ENCODE measurements around the gene NUCB1. TPM values are rescaled to one million over a fixed set of nuclear protein-coding genes. Genes with fewer than 3 reads are reported as not detected.
"Not testable (repeated sequence)": the region's sequence is repeated elsewhere in the genome, so short reads cannot be mapped to it uniquely, and the experiment has no call there.

The NUCB1 gene
- total and polyA plus RNA-seq, 3 experiments from 2014 or later = 86.8 to 147 (median 93.3) TPM

DNA sequence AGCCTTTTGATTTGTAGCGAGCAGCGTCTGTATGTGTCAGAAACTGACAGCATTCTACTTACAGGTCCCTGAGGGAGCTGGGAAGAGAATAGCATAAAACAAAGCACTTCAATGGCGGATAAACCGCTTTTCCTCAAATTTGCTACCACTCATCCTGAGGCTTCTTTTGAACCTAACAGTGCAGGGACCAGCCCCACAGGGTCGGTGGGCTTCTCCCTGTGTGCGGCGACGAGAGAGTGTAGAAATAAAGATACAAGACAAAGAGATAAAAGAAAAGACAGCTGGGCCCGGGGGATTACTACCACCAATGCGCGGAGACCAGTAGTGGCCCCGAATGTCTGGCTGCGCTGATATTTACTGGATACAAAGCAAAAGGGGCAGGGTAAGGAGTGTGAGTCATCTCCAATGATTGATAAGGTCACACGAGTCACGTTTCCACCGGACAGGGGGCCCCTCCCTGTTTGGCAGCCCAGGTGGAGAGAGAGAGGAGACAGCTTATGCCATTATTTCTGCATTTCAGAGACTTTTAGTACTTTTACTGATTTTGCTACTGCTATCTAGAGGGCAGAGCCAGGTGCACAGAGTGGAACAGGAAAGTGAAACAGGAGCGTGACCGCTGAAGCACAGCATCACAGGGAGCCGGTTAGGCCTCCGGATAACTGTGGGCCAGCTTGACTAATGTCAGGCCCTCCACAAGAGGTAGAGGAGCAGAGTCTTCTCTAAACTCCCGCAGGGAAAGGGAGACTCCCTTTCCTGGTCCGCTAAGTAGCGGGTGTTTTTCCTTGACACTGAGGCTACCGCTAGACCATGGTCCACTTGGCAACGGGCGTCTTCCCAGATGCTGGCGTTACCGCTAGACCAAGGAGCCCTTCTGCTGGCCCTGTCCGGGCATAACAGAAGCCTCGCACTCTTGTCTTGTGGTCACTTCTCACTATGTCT is 23.8 kb upstream of the NUCB1 start:
- Mint-ChIP-seq H3K4me1 (peaks cover 43 to 57% (median 47%) of the 10 kb centered on the region in 3 donors), H3K4me3 (peak overlapping the region in 6 of 7 donors; percentile 46 to 97 (median 60)), H3K36me3 (peaks cover 13 to 62% (median 20%) of the 10 kb centered on the region in 3 donors), H3K27me3 (peaks cover 0 to 13% of the 10 kb centered on the region in 2 donors), H3K27ac (peak overlapping the region; percentile 75 to 100 (median 100))
- not testable (repeated sequence) for H3K9me3 ChIP-seq (ENCODE audit: low read length); H3K36me3 ChIP-seq (ENCODE audit: insufficient read depth, low read length); H3K9me3 Mint-ChIP-seq; H3K4me3 ChIP-seq (ENCODE audit: low read length); H3K27me3 ChIP-seq (ENCODE audit: insufficient read depth, low read length, poor library complexity, severe bottlenecking)
- CTCF ChIA-PET = interaction anchor here (1.7 to 1.8 kb wide), 2 partner anchors 32 to 117 kb away, joined by 3 to 4 read pairs; partner anchors contain the start of genes GYS1 and RUVBL2
- peaks cover 32% of the 10 kb centered on the region for H3K4me1 ChIP-seq (ENCODE audit: insufficient read depth, low read length)
- POLR2A ChIA-PET = interaction anchor here (1.3 to 2.0 kb wide), 2 partner anchors 24 to 117 kb away, joined by 11 to 12 read pairs; partner anchors contain the start of genes GYS1, NUCB1 and RUVBL2
- DNase-seq = peak in 4 of 5 donors; percentile 37 to 74 (median 42)
- peak overlapping the region; percentile 100 for H3K27ac ChIP-seq (ENCODE audit: low read depth, low read length)

DNA sequence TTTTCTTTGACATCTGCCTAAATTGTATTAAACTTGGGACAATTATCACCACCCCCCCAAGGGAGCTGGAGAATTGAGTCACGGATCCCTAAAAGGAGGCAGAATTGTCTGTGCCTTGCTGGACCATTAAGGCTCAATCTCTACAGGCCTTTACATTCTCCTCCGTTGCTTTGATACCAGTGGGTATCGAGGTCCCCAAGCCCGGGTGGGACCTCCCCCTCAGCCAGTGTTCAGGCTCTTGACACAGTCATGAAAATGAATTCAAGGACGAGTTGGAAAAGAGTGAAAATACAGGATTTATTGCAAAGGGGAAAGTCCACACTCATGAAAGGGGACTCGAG is 22.3 kb upstream of the NUCB1 start:
- Histone ChIP-seq H3K27ac (ENCODE audit: low read depth, low read length) (peak overlapping the region; percentile 61), H3K4me3 (ENCODE audit: low read length) (no peak overlapping the region), H3K36me3 (ENCODE audit: insufficient read depth, low read length) (peaks cover 7% of the 10 kb centered on the region), H3K9me3 (ENCODE audit: low read length) (no peaks in the 10 kb centered on the region), H3K4me1 (ENCODE audit: insufficient read depth, low read length) (peaks cover 32% of the 10 kb centered on the region), H3K27me3 (ENCODE audit: insufficient read depth, low read length, poor library complexity, severe bottlenecking) (no peaks in the 10 kb centered on the region)
- peaks cover 0 to 5% of the 10 kb centered on the region in 2 donors for H3K27me3 Mint-ChIP-seq
- H3K27ac Mint-ChIP-seq = peak overlapping the region in 5 of 8 donors; percentile 12 to 99 (median 61)
- H3K36me3 Mint-ChIP-seq = peaks cover 13 to 55% (median 20%) of the 10 kb centered on the region in 3 donors
- H3K4me1 Mint-ChIP-seq = peaks cover 39 to 49% (median 41%) of the 10 kb centered on the region in 3 donors
- H3K4me3 Mint-ChIP-seq = peak overlapping the region in 4 of 7 donors; percentile 11 to 81 (median 38)
- H3K9me3 Mint-ChIP-seq = no peaks in the 10 kb centered on the region
- ChIA-PET POLR2A (interaction anchor here (1.9 kb wide), 1 partner anchor 98 kb away, joined by 5 read pairs; no protein-coding TSS in a partner anchor), CTCF (interaction anchor here (1.8 kb wide), 1 partner anchor 116 kb away, joined by 3 read pairs; the partner anchor contains the start of genes GYS1 and RUVBL2)
- peak in 2 of 5 donors; percentile 29 to 31 for DNase-seq

DNA sequence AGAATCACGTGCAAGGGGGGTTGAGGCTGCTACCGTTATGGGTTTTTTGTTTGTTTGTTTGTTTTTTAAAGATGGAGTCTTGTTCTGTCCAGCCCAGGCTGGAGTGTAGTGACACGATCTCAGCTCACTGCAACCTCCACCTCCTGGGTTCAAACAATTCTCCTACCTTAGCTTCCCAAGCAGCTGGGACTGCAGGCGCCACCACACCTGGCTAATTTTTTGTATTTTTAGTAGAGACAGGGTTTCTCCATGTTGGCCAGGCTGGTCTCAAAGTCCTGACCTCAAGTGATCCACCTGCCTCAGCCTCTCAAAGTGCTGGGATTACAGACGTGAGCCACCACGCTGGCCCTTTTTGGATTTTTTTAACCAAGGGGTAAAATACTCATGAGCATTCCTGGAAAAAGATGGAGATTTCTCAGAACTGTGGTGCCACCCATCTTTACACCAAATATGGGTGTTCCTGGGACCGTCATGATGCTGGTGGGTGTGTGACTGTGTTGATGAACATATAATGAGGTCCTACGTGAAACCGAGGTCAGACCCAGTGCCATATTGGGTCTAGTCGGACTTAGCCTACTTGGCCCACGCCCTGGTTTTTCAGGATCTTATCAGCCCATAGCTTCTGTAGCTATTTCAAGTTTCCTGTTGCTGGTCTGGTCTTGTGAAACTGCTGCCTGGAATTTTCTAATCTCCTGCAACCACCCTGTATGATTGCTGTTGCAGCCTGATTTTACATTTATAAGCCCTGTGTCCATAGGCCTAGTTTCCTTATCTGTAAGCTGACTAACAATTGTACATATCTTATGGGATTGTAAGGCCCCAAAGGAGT is 21.7 kb upstream of the NUCB1 start:
- H3K9me3 Mint-ChIP-seq = no peaks in the 10 kb centered on the region
- DNase-seq = peak in 4 of 5 donors; percentile 24 to 58 (median 36)
- peaks cover 8 to 49% (median 17%) of the 10 kb centered on the region in 3 donors for H3K36me3 Mint-ChIP-seq
- POLR2A ChIA-PET = interaction anchor here (1.9 kb wide), 1 partner anchor 98 kb away, joined by 5 read pairs; no protein-coding TSS in a partner anchor
- H3K4me1 ChIP-seq (ENCODE audit: insufficient read depth, low read length) = peaks cover 26% of the 10 kb centered on the region
- H3K4me1 Mint-ChIP-seq = peaks cover 33 to 44% (median 36%) of the 10 kb centered on the region in 3 donors
- no peak overlapping the region for H3K4me3 ChIP-seq (ENCODE audit: low read length)
- CTCF ChIA-PET = interaction anchor here (1.8 kb wide), 1 partner anchor 115 kb away, joined by 3 read pairs; the partner anchor contains the start of genes GYS1 and RUVBL2
- no peaks in the 10 kb centered on the region for H3K27me3 ChIP-seq (ENCODE audit: insufficient read depth, low read length, poor library complexity, severe bottlenecking)
- peak overlapping the region in 7 of 8 donors; percentile 6 to 99 (median 40) for H3K27ac Mint-ChIP-seq
- peak overlapping the region; percentile 61 for H3K27ac ChIP-seq (ENCODE audit: low read depth, low read length)
- H3K4me3 Mint-ChIP-seq = peak overlapping the region in 5 of 7 donors; percentile 11 to 81 (median 19)
- no peaks in the 10 kb centered on the region for H3K9me3 ChIP-seq (ENCODE audit: low read length)
- peaks cover 0 to 5% of the 10 kb centered on the region in 2 donors for H3K27me3 Mint-ChIP-seq
- peaks cover 7% of the 10 kb centered on the region for H3K36me3 ChIP-seq (ENCODE audit: insufficient read depth, low read length)

GRCh38 chr19:48879025-48879637 is 21.0 kb upstream of the NUCB1 start:
- DNase-seq = peak in 1 of 5 donors; percentile 11
- peak overlapping the region; percentile 31 for H3K27ac ChIP-seq (ENCODE audit: low read depth, low read length)
- peak overlapping the region in 1 of 8 donors; percentile 99 for H3K27ac Mint-ChIP-seq

DNA sequence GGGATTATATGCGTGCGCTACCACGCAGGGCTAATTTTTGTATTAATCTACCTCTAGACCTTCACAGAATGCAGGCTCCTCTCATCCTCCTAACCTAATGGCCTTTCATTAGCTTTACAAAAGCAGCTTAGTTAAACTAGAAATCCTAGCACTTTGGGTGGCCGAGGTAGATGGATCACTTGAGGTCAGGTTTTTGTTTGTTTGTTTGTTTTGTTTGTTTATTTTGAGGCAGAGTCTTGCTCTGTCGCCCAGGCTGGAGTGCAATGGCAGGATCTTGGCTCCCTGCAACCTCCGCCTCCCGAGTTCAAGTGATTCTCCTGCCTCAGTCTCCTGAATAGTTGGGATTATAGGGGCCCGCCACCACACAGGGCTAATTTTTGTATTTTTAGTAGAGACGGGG is 20.4 kb upstream of the NUCB1 start:
- H3K4me3 ChIP-seq (ENCODE audit: low read length); H3K36me3 ChIP-seq (ENCODE audit: insufficient read depth, low read length); DNase-seq; H3K27me3 Mint-ChIP-seq; H3K9me3 Mint-ChIP-seq; H3K27me3 ChIP-seq (ENCODE audit: insufficient read depth, low read length, poor library complexity, severe bottlenecking); H3K9me3 ChIP-seq (ENCODE audit: low read length): not testable (repeated sequence)
- POLR2A ChIA-PET = interaction anchor here (0.7 to 1.3 kb wide), 2 partner anchors 7 to 834 kb away, joined by 3 to 5 read pairs; partner anchors contain the start of gene PPP1R15A
- H3K27ac ChIP-seq (ENCODE audit: low read depth, low read length) = peak overlapping the region; percentile 31
- H3K36me3 Mint-ChIP-seq = peaks cover 0 to 36% (median 8%) of the 10 kb centered on the region in 3 donors
- H3K27ac Mint-ChIP-seq = peak overlapping the region in 3 of 8 donors; percentile 45 to 99 (median 54)
- peaks cover 13% of the 10 kb centered on the region for H3K4me1 ChIP-seq (ENCODE audit: insufficient read depth, low read length)
- peaks cover 21 to 31% (median 23%) of the 10 kb centered on the region in 3 donors for H3K4me1 Mint-ChIP-seq
- peak overlapping the region in 1 of 7 donors; percentile 17 for H3K4me3 Mint-ChIP-seq
- CTCF ChIA-PET = interaction anchor here (1.2 kb wide), 1 partner anchor 91 kb away, joined by 3 read pairs; no protein-coding TSS in a partner anchor

More at GRCh38 chr19:48879025-48879637, 21.0 kb upstream of the NUCB1 start:
- H3K36me3 ChIP-seq (ENCODE audit: insufficient read depth, low read length) = peaks cover 5% of the 10 kb centered on the region
- peaks cover 3 to 42% (median 11%) of the 10 kb centered on the region in 3 donors for H3K36me3 Mint-ChIP-seq
- H3K9me3 Mint-ChIP-seq = no peaks in the 10 kb centered on the region
- H3K4me1 ChIP-seq (ENCODE audit: insufficient read depth, low read length) = peaks cover 19% of the 10 kb centered on the region
- POLR2A ChIA-PET = interaction anchor here (1.9 kb wide), 1 partner anchor 97 kb away, joined by 5 read pairs; no protein-coding TSS in a partner anchor
- no peaks in the 10 kb centered on the region for H3K27me3 ChIP-seq (ENCODE audit: insufficient read depth, low read length, poor library complexity, severe bottlenecking)
- no peaks in the 10 kb centered on the region for H3K9me3 ChIP-seq (ENCODE audit: low read length)
- CTCF ChIA-PET = no interaction called here
- H3K27me3 Mint-ChIP-seq = peaks cover 0 to 5% of the 10 kb centered on the region in 2 donors
- H3K4me3 ChIP-seq (ENCODE audit: low read length) = no peak overlapping the region
- H3K4me1 Mint-ChIP-seq = peaks cover 26 to 36% (median 28%) of the 10 kb centered on the region in 3 donors
- H3K4me3 Mint-ChIP-seq = peak overlapping the region in 1 of 7 donors; percentile 81

GRCh38 chr19:48881741-48882657 is 18.1 kb upstream of the NUCB1 start:
- H3K36me3 ChIP-seq (ENCODE audit: insufficient read depth, low read length) = no peaks in the 10 kb centered on the region
- no peaks in the 10 kb centered on the region for H3K27me3 ChIP-seq (ENCODE audit: insufficient read depth, low read length, poor library complexity, severe bottlenecking)
- H3K4me3 ChIP-seq (ENCODE audit: low read length) = no peak overlapping the region
- no peak overlapping the region for H3K27ac ChIP-seq (ENCODE audit: low read depth, low read length)
- peaks cover 0 to 18% (median 3%) of the 10 kb centered on the region in 3 donors for H3K36me3 Mint-ChIP-seq
- no peaks in the 10 kb centered on the region for H3K9me3 ChIP-seq (ENCODE audit: low read length)
- DNase-seq = peak in 3 of 5 donors; percentile 23 to 58 (median 24)
- peak overlapping the region in 2 of 8 donors; percentile 39 to 99 for H3K27ac Mint-ChIP-seq
- peaks cover 4 to 12% (median 5%) of the 10 kb centered on the region in 3 donors for H3K4me1 Mint-ChIP-seq
- ChIA-PET POLR2A (interaction anchor here (0.8 kb wide), 1 partner anchor 14 kb away, joined by 3 read pairs; the partner anchor contains the start of gene PLEKHA4), CTCF (no interaction called here)
- no peaks in the 10 kb centered on the region for H3K9me3 Mint-ChIP-seq
- peaks cover 0 to 2% of the 10 kb centered on the region in 2 donors for H3K27me3 Mint-ChIP-seq
- H3K4me3 Mint-ChIP-seq = no peak overlapping the region
- H3K4me1 ChIP-seq (ENCODE audit: insufficient read depth, low read length) = no peaks in the 10 kb centered on the region

Measured in CD8-positive, alpha-beta memory T cell (primary cell).